GM12872 (cell line): Measurements from ENCODE around the gene MYL10.

Experiments used
- CTCF ChIP-seq: IDR thresholded peaks from 3 replicates; pipeline ENCODE4 v1.5.1; 2011; ENCODE audit warnings: low read depth, mild to moderate bottlenecking, low read length, moderate library complexity; ENCODE audit not compliant: insufficient read depth

Gene MYL10

DNA sequence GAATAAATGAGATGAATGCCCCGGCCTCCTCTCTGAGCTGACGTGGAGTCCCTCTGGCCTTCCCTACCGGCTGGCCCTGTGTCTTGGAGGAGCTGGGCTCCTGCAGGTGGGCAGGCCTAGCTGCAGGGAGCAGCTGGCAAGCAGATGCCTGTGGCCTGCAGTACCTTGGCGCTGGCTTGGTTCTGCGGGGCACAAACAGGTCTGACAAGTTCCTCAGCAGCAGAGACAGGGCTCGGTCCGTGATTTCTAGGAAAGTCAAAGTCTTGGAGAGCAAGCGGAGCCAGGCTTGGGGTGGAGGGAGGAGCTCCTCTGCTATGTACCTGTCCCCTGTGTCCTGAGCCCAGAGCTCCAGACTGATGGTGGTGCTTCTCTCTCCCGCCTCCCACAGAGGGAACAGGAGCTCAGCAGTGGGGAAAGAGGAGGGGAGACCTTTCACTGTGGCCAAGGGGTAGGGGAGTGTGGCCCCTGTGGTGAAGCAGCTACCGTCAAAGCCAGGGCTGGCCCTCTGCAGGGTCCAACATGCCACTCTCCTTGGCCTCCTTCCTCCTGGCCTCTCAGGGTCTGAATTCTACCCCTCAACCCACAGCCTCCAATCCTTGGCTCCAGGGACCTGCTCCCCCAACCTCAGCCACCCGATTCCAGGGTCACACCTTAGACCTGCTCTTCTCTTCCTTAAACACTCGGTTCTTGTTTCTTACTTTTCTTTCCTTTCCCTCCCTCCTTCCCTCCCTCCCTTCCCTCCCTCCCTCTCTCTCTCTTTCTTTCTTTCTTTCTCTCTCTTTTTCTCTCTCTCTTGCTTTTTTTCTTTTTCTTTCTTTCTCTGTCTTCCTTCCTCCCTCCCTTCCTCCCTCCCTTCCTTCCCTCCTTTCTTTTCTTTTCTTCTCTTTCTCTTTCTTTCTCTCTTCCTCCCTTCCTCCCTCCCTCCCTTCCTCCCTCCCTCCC is 20.1 kb downstream of the MYL10 start:
- TF ChIP-seq CTCF: no peak

- TF ChIP-seq CTCF: no peak
Measured at GRCh38 chr7:101606498-101606923, 22.6 kb downstream of the MYL10 start.

- TF ChIP-seq CTCF: no peak
Measured at GRCh38 chr7:101605611-101606497, 23.2 kb downstream of the MYL10 start.

- no peak for TF ChIP-seq CTCF
Measured at GRCh38 chr7:101604331-101604933, 24.7 kb downstream of the MYL10 start.

GRCh38 chr7:101602484-101603241 is 26.4 kb downstream of the MYL10 start:
- peak; percentile 91 for TF ChIP-seq CTCF

DNA sequence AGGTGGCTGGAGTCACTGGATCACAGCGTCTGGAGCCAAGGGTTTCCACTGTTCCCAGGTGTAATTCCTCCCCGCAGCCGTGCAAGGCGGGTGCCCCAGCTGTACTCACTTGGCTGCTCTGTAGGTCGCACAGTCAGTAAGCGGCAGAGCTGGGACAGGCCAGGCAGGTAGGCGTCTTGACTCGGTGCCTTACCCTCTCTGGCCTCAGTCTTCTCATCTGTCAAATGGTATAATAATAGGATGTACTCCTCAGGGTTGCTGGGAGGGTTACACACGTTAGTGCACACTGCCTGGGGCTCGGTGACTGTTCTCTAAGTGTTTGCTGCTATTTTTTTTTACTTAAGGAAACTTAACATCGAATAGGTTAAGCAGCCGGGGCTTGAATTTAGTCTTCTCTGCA is 27.0 kb downstream of the MYL10 start:
- TF ChIP-seq CTCF: no peak
